ENCODE data around the gene WFDC13. TPM values are rescaled to one million over a fixed set of nuclear protein-coding genes. Genes with fewer than 3 reads are reported as not detected.

Gene WFDC13
- total RNA-seq: not detected in 2 replicates

GRCh38 chr20:45701873-45702272, at the start of gene WFDC13:
Gene WFDC13, plus strand, starts transcription at chr20:45702038. Its CDS starts 86 bp downstream, at chr20:45702124.

GRCh38 chr20:45670139-45670538, 31.7 kb upstream of the WFDC13 start, which contains the start of gene WFDC11:
Gene WFDC11, minus strand, starts transcription at chr20:45670239. Its CDS starts 19,639 bp downstream, at chr20:45650600.

GRCh38 chr20:45704969-45705637, 3.3 kb downstream of the WFDC13 start, which contains the start of gene WFDC10B:
Gene WFDC10B, minus strand, starts transcription at chr20:45705019. Its CDS starts 19,027 bp downstream, at chr20:45685992.

GRCh38 chr20:45722047-45722446, 20.2 kb downstream of the WFDC13 start, which contains the start of gene SPINT4:
Gene SPINT4, plus strand, starts transcription at chr20:45722347. Its CDS starts 21 bp downstream, at chr20:45722368.

Other genes starting within 250 kb of the WFDC13 start
- not detected in 2 replicates for gene WFDC2, start 232.3 kb upstream of the WFDC13 start, total RNA-seq
- gene SPINT3, start 186.4 kb upstream of the WFDC13 start, total RNA-seq: not detected in 2 replicates
- not detected in 2 replicates for gene WFDC6, start 162.6 kb upstream of the WFDC13 start, total RNA-seq
- gene EPPIN, start 154.6 kb upstream of the WFDC13 start, total RNA-seq: not detected in 2 replicates
- gene WFDC8, start 122.8 kb upstream of the WFDC13 start, total RNA-seq: not detected in 2 replicates
- not detected in 2 replicates for gene WFDC10A, start 72.3 kb upstream of the WFDC13 start, total RNA-seq
- gene WFDC9, start 70.8 kb upstream of the WFDC13 start, total RNA-seq: not detected in 2 replicates
- not detected in 2 replicates for gene WFDC11, start 31.8 kb upstream of the WFDC13 start, total RNA-seq
- not detected in 2 replicates for gene WFDC10B, start 3.0 kb downstream of the WFDC13 start, total RNA-seq
- gene SPINT4, start 20.3 kb downstream of the WFDC13 start, total RNA-seq: not detected in 2 replicates
- 1.7 TPM in 1 of 2 replicates, not detected in the other for gene WFDC3, start 89.8 kb downstream of the WFDC13 start, total RNA-seq
- 26.6 and 27.2 TPM in 2 replicates for gene DNTTIP1, start 89.9 kb downstream of the WFDC13 start, total RNA-seq
- 6.1 and 7.2 TPM in 2 replicates for gene UBE2C, start 110.6 kb downstream of the WFDC13 start, total RNA-seq
- gene TNNC2, start 125.3 kb downstream of the WFDC13 start, total RNA-seq: 1.1 and 12.2 TPM in 2 replicates
- gene SNX21, start 131.8 kb downstream of the WFDC13 start, total RNA-seq: 69.8 and 74.2 TPM in 2 replicates
- gene ACOT8, start 155.4 kb downstream of the WFDC13 start, total RNA-seq: 31.3 and 31.7 TPM in 2 replicates
- gene ZSWIM3, start 155.6 kb downstream of the WFDC13 start, total RNA-seq: 2.1 and 3.9 TPM in 2 replicates
- 10.2 and 10.3 TPM in 2 replicates for gene ZSWIM1, start 179.2 kb downstream of the WFDC13 start, total RNA-seq
- 1.0 and 1.6 TPM in 2 replicates for gene SPATA25, start 185.6 kb downstream of the WFDC13 start, total RNA-seq
- 3.6 and 4.9 TPM in 2 replicates for gene NEURL2, start 189.2 kb downstream of the WFDC13 start, total RNA-seq
- gene CTSA, start 189.3 kb downstream of the WFDC13 start, total RNA-seq: 130 and 166 TPM in 2 replicates
- 216 and 217 TPM in 2 replicates for gene PLTP, start 210.1 kb downstream of the WFDC13 start, total RNA-seq
- 11.6 and 16.3 TPM in 2 replicates for gene PCIF1, start 232.6 kb downstream of the WFDC13 start, total RNA-seq